ENCODE measurements around the gene HNRNPDL.

DNA sequence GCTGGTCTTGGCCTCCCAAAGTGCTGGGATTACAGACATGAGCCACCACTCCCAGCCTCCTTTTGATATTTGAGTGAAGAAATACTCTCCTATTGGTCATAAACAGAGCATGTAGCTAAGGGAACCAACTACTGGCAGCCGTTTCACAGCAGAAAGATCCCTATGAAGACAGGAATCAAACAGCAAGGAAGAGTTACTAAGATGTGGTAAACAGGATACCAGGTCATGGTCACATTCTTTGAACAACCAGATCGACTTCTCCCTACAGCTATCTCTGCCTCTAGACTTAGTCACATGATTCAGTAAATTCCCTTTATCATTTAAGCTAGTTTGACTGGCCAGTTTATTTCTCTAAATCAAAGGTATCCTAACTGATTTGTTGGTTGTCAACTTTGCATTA, 47.5 kb downstream of the HNRNPDL start:
- TF ChIP-seq EZH2 (IDR thresholded peaks at IDR 0.05; ENCODE audit: insufficient read depth, poor library complexity, severe bottlenecking), result no peak
- no peak for TF ChIP-seq EZH2phosphoT487 (IDR thresholded peaks at IDR 0.05; ENCODE audit: insufficient read depth, low read depth)

Measured in GM23248 (cell line).